Upper lobe of right lung (tissue), 1 donor: ENCODE results near the gene YAP1. TPM values are rescaled to one million over a fixed set of nuclear protein-coding genes. Genes with fewer than 3 reads are reported as not detected.

Experiments used
- ATAC-seq: fragments of 200-7000 bp; cut with Tn5 transposase; one replicate; pipeline ENCODE4 v1.9.1; 2020; ENCODE audit warnings: mild to moderate bottlenecking, moderate library complexity
- DNase-seq: peaks from one replicate; pipeline ENCODE4 v3.0.0-alpha.2; 2020
- H3K27ac ChIP-seq: fragments of 200-600 bp; one replicate; pipeline ENCODE4 v1.8.0; 2022
- H3K27me3 ChIP-seq: fragments of 200-600 bp; one replicate; pipeline ENCODE4 v1.8.0; 2022; ENCODE audit warnings: mild to moderate bottlenecking
- H3K36me3 ChIP-seq: fragments of 200-600 bp; one replicate; pipeline ENCODE4 v1.8.0; 2022
- H3K4me1 ChIP-seq: fragments of 200-600 bp; one replicate; pipeline ENCODE4 v1.8.0; 2022
- H3K4me3 ChIP-seq: fragments of 200-600 bp; one replicate; pipeline ENCODE4 v1.8.0; 2022; ENCODE audit warnings: mild to moderate bottlenecking
- H3K9me3 ChIP-seq: fragments of 200-600 bp; one replicate; pipeline ENCODE4 v1.8.0; 2022
- CTCF ChIP-seq: fragments of 200-600 bp; IDR thresholded peaks from one replicate; pipeline ENCODE4 v1.8.0; 2022; ENCODE audit warnings: antibody characterized with exemption
- intact Hi-C: fragments of 100-400 bp; cut with DNase I; formaldehyde crosslinking; loops from one replicate; pipeline ENCODE4 v1.11.0; 2022
- total RNA-seq: library from RNA; stranded (reverse); fragmentation: NEBNext Ultra II Directional; extraction: Animal tissue kit (Norgen Biotek cat#: 25700); gene quantifications from one replicate; pipeline ENCODE4 v1.2.1, GENCODE V29; 2021
- donor health status: DM: no; HTN: yes; CAD: no; lungs with severe emphysema.

YAP1 gene
- total RNA-seq, 1 donor from 2014 or later = 127 TPM

- Histone ChIP-seq H3K27me3 (peaks cover 2% of the 10 kb centered on the region), H3K27ac (peak overlapping the region; percentile 28), H3K4me3 (peak overlapping the region; percentile 43), H3K4me1 (peaks cover 5% of the 10 kb centered on the region), H3K9me3 (no peaks in the 10 kb centered on the region), H3K36me3 (no peaks in the 10 kb centered on the region)
- intact Hi-C loops = no loop called here
- ATAC-seq (peak; percentile 99), DNase-seq (peak; percentile 94)
- peak; percentile 44 for TF ChIP-seq CTCF
These were observed 158.1 kb downstream of the YAP1 start for GRCh38 chr11:102268083-102268984.

GRCh38 chr11:102268985-102269470 is 158.8 kb downstream of the YAP1 start:
- Histone ChIP-seq H3K27me3 (peaks cover 6% of the 10 kb centered on the region), H3K9me3 (no peaks in the 10 kb centered on the region), H3K4me3 (peak overlapping the region; percentile 43), H3K27ac (peak overlapping the region; percentile 49), H3K4me1 (peaks cover 5% of the 10 kb centered on the region), H3K36me3 (no peaks in the 10 kb centered on the region)
- intact Hi-C loops = no loop called here
- DNase-seq (no peak), ATAC-seq (no peak)
- no peak for TF ChIP-seq CTCF

- no peak overlapping the region for H3K27ac ChIP-seq
These were observed 159.7 kb downstream of the YAP1 start for GRCh38 chr11:102269927-102270326.

GRCh38 chr11:102272047-102272824 is 162.0 kb downstream of the YAP1 start:
- Histone ChIP-seq H3K4me1 (peaks cover 5% of the 10 kb centered on the region), H3K27ac (no peak overlapping the region), H3K36me3 (no peaks in the 10 kb centered on the region), H3K27me3 (peaks cover 6% of the 10 kb centered on the region), H3K4me3 (no peak overlapping the region), H3K9me3 (no peaks in the 10 kb centered on the region)
- intact Hi-C loops = no loop called here
- ATAC-seq (no peak), DNase-seq (no peak)
- TF ChIP-seq CTCF = no peak

More at GRCh38 chr11:102269927-102270326, 159.7 kb downstream of the YAP1 start:
- H3K9me3 ChIP-seq = no peaks in the 10 kb centered on the region
- no peak overlapping the region for H3K4me3 ChIP-seq
- peaks cover 5% of the 10 kb centered on the region for H3K4me1 ChIP-seq
- peaks cover 6% of the 10 kb centered on the region for H3K27me3 ChIP-seq
- DNase-seq (no peak), ATAC-seq (no peak)
- H3K36me3 ChIP-seq = no peaks in the 10 kb centered on the region
- intact Hi-C loops = no loop called here
- TF ChIP-seq CTCF = no peak

- intact Hi-C loops = no loop called here
- Histone ChIP-seq H3K4me3 (no peak overlapping the region), H3K27me3 (peaks cover 6% of the 10 kb centered on the region), H3K36me3 (no peaks in the 10 kb centered on the region), H3K9me3 (no peaks in the 10 kb centered on the region), H3K4me1 (no peaks in the 10 kb centered on the region), H3K27ac (no peak overlapping the region)
- ATAC-seq (no peak), DNase-seq (no peak)
- TF ChIP-seq CTCF = no peak
These were observed 164.4 kb downstream of the YAP1 start for GRCh38 chr11:102274628-102275027.
